Stimulated activated CD8-positive, alpha-beta memory T cell treated with anti-CD3 and anti-CD28 coated beads, Interleukin-15, amount 100 ng/mL, for 48 hours (primary cell): ENCODE data around the gene GLDC.
"Not testable (repeated sequence)": the region's sequence is repeated elsewhere in the genome, so short reads cannot be mapped to it uniquely, and the experiment has no call there.

Experiments
- DNase-seq, 2 donors: peaks; one replicate each; pipeline ENCODE4 v3.0.0-alpha.2; 2020; ENCODE audit warnings: low read depth in 2 of 2

GLDC gene

DNA sequence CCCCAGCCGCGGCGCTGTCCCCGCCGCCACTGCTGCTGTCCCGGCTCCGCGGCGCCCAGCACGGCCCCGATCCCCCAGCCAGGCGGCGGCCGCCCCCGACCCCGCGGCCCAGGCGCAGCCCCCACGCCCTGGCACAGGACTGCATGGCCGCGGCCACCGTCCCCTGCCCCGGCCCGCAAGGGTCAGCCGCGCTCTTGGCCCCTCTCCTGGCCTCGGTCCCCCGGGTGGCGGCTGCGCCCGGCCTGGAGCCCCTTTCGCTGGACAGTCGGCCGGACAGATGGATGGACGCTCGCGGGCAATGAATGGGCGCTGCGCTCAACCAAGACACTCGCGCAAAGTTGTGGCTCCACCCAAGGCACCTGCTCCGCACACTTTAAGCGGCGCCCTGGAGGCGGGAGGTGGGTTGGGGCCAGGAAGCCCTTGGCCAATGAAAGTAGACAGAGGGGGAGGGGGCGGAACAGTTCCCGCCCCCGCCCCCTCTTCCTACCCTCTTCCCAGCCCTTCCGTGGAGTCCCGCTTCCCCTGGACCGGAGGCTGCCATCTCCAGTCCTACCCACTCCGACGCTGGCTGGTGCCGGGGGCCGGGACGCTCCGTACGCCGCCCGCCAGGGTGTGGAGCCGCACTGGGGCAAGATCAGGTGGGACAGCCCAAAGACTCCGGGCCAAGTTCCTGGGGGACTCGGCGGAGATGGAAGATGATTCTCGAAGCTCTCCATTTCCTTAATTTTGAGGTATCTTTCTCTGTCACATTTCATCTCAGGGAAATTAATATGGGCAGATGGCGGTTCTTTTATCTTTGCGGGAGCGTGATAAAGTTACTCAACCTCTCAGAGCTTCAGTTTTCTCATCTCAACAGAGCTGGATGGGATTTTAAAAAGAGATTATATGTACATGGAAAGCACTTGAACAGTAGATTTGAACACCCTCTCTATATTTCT, at the start of gene GLDC:
GLDC (minus strand) TSS at position 375 of the 938 bp plus-strand sequence; CDS start at position 145, 230 bp downstream.
- no peak for DNase-seq

DNA sequence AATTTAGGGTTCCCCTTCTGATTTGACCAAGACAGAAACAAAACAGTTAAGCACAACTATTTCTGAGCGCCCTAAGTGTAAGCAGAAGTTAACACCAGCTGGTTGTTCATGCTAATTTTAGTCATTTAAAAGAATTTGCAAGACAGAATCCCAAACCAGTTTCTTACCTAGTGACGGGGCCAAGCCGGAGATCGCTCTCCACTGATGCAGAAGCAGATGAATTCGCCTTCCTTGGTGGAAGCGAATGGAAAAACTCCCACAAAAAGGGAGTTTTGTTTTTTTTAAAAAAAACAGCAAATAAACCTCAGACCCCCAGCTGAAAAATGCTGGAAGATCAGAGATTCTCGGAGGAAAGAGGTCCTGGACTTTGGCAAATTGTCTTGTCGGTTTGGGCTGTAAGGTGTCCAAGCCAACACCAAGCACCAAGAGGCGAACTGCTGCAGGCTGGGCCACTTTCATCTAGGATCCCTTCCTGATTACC, 47.4 kb upstream of the GLDC start:
- DNase-seq: no peak

DNA sequence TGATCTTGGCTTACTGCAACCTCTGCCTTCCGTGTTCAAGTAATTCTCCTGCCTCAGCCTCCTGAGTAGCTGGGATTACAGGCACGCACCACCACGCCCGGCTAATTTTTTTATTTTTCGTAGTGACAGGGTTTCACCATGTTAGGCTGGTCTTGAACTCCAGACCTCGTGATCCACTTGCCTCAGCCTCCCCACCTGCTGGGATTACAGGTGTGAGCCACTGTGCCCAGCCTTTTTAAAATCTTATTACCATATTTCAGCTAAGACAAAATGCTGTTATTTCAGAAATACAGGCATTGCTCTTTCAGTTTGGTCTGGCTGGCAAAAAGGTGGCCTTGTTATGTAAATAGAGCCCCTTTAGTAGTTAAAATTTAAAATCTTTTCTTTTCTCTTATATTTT, 46.9 kb upstream of the GLDC start:
- no peak for DNase-seq

DNA sequence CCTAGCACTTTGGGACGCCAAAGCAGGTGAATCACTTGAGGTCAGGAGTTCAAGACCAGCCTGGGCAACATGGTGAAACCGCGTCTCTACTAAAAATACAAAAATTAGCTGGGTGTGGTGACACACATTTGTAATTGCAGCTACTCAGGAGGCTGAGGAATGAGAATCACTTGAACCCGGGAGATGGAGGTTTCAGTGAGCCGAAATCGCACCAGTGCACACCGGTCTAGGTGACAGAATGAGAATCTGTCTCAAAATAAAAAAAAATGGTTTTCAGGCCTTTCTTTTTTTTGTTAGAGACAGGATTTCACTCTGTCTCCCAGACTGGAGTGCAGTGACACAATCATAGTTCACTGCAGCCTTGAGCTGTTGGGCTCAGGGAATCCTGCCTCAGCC, 45.1 kb upstream of the GLDC start:
- not testable (repeated sequence) for DNase-seq

DNA sequence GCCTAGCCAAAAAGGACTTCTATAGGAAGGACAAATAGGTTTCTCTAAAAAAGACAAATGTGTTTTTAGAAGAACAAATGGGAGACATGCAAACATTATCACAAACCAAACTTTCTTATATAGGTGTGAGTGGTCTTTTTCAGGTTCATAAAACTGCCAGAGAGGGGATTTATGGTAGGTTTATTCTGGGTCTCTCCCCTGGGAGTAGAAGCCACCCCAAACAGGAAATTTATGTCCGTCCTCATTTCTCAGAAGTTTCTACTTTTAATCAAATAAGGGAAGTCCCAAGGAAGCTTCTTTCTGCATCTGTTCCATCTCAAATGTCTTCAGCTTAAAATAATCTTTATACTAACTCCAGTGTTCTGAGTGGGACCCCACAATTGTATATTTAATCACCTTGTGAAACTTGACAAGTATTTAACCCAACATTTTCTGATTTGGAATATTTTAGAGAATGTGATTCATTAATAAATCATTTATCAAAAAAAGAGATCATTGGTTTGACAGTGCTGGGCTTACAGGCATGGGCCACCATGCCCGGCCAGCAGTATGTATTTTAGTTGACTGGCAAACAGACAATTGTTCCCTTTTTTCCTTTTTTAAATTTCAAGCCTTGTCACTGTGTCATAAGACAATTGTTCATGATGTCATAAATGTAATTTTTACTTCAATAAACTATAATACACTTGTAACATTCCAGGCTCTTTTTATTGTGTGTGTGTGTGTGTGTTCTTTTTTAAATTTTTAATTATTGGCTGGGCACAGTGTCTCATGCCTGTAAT, 44.6 kb upstream of the GLDC start:
- DNase-seq: no peak

DNA sequence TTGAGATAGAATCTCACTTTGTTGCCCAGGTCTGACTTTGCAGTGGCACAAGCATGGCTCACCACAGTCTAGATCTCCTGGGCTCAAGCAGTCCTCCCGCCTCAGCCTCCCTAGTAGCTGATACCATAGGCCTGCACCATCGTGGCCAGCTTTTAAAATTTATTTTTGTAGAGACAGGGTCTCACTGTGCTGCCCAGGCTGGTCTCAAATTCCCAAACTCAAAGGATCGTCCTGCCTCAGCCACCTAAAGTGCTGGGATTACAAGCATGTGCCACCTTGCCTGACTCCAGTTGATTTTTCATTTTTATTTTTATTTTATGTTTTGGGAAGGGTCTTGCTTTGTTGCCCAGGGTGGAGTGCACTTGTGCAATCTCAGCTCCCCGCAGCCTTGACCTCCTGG, 41.7 kb upstream of the GLDC start:
- DNase-seq: no peak

DNA sequence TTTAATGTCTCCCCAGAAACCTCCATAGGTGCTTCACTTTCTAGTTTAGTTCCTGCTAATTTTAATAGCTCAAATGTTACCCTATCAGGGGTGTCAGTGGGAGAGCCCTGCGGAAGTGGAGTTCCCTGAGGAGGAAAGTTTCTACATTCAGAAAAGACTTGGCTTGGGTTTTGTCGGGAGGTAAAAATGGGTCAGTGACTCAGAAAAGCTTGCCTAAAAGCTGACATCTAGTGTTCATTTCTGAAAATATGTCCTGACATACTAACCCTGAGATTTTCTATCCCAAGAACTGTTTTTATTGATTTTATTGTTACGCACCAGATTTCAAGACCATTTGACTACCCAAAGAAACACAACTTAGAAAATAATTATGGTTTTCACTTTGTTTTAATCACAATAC, 40.9 kb upstream of the GLDC start:
- no peak for DNase-seq

DNA sequence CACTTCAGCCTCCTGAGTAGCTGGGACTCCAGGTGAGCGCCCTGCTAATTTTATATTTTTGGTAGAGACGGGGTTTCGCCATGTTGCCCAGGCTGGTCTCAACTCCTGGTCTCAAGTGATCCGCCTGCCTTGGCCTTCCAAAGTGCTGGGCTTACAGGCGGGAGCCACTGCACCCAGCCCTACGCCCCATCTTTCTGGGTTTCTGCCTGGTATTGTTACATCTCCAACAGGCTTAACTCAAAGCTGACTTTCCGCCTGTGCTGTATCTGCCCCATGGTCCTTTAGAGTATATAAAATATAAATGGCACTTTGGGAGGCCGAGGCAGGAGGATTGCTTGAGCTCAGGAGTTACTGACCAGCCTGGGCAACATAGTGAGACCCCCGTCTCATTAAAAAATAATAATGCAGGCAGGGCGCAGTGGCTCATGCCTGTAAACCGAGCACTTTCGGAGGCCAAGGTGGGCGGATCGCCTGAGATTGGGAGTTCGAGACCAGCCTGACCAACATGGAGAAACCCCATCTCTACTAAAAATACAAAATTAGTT, 36.5 kb upstream of the GLDC start:
- no peak for DNase-seq

DNA sequence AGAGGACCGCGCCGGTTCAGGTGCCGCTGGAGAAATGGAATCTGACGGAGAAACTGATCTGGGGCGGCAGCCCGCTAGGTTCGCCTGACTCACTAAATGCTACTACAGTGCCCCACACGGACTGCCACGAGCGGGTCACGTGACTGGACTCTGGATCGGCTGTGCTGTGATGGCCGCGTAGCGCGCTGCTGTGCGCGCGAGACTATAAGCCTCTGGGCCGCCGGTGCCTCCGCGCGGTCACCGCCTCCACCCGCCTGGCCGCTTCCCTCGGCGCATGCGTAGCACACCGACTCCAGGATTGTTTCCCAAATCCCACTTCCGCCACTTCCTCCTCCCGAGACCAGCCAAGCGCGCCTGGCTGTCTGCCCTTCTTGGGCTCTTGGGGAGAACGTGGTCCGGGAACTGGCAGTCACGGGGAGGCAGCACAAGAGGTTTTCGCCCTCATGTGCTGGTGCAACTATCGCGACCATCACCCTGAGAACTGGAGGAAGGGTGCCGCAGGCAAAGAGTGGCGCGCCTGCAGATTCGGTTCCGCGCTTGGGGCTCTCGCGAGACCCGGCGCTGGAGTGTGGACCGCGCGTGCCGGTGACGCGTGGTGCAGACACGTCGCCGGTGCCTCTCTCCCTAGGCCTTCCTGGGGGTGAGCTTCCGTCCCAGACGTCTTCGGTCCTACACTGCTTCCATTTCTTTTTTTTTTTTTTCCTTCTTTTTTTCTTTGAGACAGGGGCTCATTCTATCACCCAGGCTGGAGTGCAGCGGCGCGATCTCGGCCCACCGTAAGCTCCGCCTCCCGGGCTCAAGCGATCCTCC, 35.8 kb upstream of the GLDC start:
- DNase-seq: peak; percentile 88 to 91

DNA sequence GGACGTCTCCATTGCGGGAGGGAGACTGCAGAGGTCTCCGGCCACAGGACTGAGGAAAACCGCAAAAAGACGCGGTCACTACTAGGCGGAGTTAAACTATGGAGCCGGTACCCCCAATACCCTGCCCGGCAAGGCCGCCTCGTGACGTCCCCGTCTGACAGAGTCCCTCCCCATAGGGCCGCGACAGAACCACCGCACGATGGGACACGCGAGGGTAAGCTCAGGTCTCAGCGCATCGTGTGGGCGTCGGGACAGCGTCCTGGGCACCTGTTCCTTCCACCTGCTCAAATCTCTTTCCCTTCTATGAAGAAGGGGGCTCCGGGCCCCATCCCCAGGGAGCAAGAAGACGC, 35.2 kb upstream of the GLDC start:
- DNase-seq: peak; percentile 63 to 64

DNA sequence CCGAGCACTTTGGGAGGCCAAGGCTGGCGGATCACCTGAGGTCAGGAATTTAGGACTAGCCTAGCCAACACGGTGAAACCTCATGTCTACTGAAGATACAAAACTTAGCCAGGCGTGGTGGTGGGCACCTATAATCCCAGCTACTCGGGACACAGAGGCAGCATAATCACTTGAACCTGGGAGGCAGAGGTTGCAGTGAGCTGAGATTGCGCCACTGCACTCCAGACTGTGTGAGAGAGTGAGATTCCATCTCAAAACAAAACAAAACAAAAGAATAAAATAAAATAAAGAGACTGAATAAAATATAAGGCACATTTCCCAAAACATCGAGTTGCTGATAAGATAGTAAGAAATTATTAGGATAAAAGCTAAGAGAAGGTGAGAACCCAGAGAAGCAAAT, 32.3 kb upstream of the GLDC start:
- no peak for DNase-seq

DNA sequence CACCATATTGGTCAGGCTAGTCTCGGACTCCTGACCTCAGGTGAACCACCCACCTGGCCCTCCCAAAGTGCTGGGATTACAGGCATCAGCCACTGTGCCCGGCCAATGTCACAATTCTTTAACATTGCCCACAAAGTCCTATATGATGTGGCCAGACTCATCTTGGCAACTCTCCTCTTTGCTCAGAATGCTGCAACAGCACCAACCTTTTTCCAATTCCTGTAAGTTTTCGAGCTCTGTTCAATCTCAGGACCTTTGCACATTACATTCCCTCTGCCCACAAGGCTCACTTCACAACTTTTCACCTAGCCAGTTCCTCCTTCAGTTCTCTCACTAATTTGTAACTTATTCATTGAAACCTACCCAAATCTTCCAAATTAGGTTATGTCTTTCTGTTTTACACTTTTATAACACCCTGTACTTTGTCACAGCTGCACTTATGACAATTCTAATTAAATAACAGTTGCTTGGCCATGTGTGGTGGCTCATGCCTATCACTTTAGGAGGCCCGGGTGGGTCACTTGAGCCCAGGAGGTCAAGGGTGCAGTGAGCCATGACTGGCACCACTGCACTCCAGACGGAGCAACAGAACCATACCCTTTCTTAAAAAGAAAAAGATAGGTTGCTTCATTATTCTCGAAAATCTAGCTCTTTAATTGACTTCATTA, 30.9 kb upstream of the GLDC start:
- no peak for DNase-seq

DNA sequence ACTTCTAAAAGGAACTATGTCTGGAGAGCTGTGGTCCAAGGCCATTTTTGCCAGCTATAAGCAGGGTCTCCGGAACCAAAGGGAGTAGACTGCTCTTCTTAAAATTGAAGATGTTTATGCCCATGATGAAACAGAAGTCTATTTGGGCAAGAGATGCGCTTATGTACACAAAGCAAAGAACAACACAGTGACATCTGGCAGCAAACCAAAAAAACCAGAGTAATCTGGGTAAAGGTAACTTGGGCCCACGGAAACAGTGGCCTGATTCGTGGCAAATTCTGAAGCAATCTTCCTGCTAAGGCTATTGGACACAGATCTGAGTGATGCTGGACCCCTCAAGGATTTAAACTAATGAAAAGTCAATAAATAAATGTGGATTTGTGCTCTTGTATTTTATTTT, 29.7 kb upstream of the GLDC start:
- no peak for DNase-seq

DNA sequence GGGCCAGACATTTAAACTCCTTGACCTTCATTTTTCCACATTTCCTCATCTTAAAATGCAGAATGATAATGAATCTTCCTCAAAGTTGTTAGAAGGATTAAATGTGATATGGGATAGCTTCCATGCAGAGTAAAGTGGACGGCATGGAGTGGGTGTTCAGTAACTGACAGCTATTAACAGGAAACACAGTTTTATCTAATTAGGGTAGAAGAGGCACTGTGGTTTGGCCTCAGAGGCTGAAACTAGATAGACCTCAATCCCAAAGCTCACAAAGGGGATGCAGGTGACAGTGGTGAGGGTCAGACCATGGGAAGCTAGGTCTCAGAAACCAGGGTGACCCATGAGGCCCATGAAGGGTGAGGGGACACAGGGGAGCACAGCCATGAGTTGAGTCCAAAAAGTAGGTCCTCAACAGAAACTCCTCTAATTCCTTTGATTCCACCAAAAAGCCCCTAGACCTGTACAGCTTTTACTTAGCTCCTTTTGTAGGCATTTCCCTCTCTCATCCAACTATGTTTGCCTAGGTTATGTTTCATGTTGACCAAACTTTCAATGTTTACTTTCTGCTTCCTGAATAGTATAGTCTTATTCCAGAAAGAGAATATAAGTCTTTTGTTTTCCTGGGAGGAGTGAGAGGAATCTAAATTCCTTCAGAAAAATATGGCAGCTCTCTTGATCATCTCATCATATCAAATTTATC, 27.9 kb upstream of the GLDC start:
- no peak for DNase-seq

DNA sequence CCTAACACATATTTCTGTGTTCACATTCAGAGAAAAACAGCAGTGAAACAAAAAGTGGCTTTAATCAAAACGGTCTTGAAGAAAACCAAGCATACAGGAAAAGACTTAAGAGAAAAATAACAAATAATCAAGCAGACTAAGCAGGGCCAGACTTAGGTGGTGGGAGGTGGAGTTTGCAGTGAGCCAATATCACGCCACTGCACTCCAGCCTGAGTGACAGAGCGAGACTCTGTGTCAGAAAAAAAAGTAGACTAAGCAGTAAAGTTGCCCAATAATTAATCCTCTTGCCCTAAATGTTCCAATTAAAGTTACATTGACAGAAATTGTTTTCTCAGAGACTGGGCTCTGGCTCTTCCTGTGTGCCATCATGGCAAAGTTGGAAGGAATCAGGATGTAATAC, 26.6 kb upstream of the GLDC start:
- DNase-seq: no peak

DNA sequence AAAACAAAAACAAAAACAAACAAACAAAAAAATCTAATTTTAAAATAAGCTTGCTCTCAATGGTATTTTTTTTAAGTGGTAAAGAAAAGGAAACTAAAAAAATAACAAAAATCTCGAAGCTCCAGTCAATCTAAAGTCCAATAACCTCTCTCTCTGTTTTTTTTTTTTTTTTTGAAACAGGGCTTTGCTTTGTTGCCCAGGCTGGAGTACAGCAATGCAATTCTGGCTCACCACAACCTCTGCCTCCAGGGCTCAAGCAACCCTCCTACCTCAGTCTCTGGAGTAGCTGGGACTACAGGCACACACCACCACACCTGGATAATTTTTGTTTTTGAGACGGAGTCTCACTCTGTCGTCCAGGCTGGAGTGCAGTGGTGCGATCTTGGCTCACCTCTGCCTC, 25.9 kb upstream of the GLDC start:
- no peak for DNase-seq

DNA sequence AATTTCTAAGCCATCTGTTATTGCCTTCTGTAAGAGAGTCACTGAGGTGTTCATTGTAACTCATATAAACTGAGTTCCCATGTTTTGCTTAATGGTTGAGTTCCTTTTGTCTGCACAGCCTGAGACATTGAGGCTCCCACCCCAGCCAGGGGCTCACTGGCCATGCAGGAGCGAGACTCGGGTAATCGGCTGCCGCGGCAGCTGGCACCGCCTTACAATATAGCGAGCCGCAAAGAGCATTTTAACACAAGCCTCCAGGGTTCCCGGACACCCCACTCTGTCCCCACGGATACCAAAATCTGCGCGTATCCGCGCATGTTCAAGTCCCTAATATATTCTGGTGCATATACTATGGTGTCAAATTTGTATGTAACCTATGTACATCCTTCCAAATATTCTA, 24.4 kb upstream of the GLDC start:
- no peak for DNase-seq

DNA sequence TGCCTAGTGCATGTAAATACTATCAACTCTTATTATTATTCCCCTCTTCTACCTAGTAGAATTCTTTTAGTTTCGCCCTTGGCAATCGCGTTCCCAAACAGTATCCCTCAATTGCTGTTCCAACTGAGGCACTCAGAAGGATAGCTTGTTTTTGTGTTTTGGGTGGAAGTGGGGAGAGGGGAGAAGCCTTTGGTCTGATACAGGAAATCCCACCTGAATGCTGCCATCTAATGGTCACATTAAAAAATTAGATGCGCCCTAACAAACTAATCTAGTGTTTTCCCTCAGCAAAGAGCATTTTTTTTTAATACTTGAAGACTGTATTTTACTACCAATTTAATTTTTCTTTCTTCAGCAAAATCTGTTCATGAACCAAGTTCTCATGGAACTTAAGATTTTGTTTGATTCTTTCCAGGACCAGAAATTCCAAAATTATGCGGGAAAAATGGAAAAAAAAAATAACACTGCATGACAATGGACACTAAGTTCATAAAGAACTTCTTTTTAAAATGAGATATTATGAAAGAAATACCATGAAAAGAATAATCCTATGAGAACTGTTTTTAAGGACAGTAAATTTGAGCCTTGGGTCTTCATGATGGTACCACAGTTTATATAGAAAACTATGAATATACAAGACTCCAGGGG, 22.2 kb upstream of the GLDC start:
- no peak for DNase-seq

DNA sequence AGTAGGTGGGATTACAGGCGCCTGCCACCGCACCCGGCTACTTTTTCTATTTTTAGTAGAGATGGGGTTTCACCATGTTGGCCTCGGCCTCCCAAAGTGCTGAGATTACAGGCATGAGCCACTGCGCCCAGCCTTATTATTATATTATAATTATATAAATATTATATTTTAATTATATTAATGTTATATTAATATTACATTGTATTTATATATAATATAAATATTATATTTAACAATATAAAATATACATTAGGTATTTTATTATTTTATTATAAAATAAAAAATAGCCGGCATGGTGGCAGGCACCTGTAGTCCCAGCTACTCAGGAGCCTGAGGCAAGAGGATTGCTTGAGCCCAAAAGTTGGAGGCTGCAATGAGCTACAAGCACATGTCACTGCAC, 21.6 kb upstream of the GLDC start:
- no peak for DNase-seq

DNA sequence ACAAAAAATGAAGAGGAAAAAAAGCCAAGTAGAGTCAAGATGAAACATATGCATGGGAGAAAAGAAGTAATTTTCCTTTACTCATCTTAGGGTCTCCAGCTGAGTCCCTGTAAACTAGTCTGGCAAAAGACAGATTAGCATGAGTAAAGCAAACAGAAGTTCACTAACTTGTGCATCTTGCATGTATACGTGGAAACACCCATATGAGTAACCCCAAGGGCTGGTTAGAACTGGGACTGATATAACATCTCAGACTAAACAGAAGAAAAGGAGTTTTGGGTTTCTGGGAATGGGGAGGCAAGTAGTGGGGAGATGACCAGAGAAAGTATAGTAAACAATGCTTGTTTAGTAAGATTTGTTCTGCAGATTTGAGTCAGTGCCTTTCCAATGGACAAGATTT, 20.1 kb upstream of the GLDC start:
- no peak for DNase-seq
